ENCODE data around the gene ETS1.

- TF ChIP-seq REST (IDR thresholded peaks at IDR 0.05; ENCODE audit: low read depth), result no peak
- no peak for TF ChIP-seq MAX (IDR thresholded peaks at IDR 0.05)
- TF ChIP-seq RAD21 (IDR thresholded peaks at IDR 0.05; ENCODE audit: low read depth), result no peak
- TF ChIP-seq YY1 (IDR thresholded peaks at IDR 0.05; ENCODE audit: low read depth), result no peak
Measured at GRCh38 chr11:128515826-128516778, 71.3 kb downstream of the ETS1 start.

Data from Ishikawa (cell line).